A549 (cell line): Measurements from ENCODE around the gene FUOM. TPM values are rescaled to one million over a fixed set of nuclear protein-coding genes. Genes with fewer than 3 reads are reported as not detected.

Experiments
- ATAC-seq, 2 experiments: fragments of 200-7000 bp in 1 of 2; fragments of >200 bp in 1 of 2; cut with Nextera tagmentation in 1 of 2; cut with Tn5 transposase in 1 of 2; 3 replicates each; pipeline versions ENCODE4 v1.8.0 to v1.9.1; 2018 to 2020; ENCODE audit warnings: mild to moderate bottlenecking in 1 of 2, moderate library complexity in 1 of 2
- CTCF ChIA-PET: fragments of 300-600 bp; sonication (Branson Sonifier 250); formaldehyde crosslinking; extraction: SDS; loops from one replicate; lab custom pipeline; 2021; ENCODE audit warnings: antibody characterized with exemption, inconsistent platforms; lab: Yijun Ruan, JAX
- POLR2A ChIA-PET: fragments of 350-600 bp; formaldehyde crosslinking; extraction: SDS; loops from one replicate; lab custom pipeline; 2021; ENCODE audit warnings: antibody characterized with exemption, inconsistent platforms; lab: Yijun Ruan, JAX
- DNase-seq, 2 experiments: peaks; one replicate each; pipeline versions ENCODE4 v3.0.0 to v3.0.0-alpha.2; 2011 to 2016; ENCODE audit warnings: low read depth in 1 of 2, low spot score in 1 of 2
- FAIRE-seq: peaks from 2 replicates; lab custom pipeline; 2011; peaks lifted over from hg19 to GRCh38; lab: Jason Lieb, UNC
- H3K27ac ChIP-seq, 2 experiments: fragments of >200 bp; sonication (Bioruptor Twin); formaldehyde crosslinking; 3 replicates each; pipeline ENCODE4 v1.5.1; 2016 to 2017
- H3K4me1 ChIP-seq: fragments of >200 bp; sonication (Bioruptor Twin); formaldehyde crosslinking; 3 replicates; pipeline ENCODE4 v1.6.1; 2016
- H3K4me2 ChIP-seq: fragments of >200 bp; sonication (Bioruptor Twin); formaldehyde crosslinking; 3 replicates; pipeline ENCODE4 v1.6.1; 2016
- H3K4me3 ChIP-seq: fragments of >200 bp; sonication (Bioruptor Twin); formaldehyde crosslinking; 3 replicates; pipeline ENCODE4 v1.5.1; 2016
- H3K9me3 ChIP-seq: fragments of >200 bp; sonication (Bioruptor Twin); formaldehyde crosslinking; 3 replicates; pipeline ENCODE4 v1.6.1; 2016
- CHD2 ChIP-seq: fragments of 150-350 bp; IDR thresholded peaks from 2 replicates; pipeline ENCODE4 v1.6.1; 2014; ENCODE audit warnings: low read length; ENCODE audit not compliant: partially characterized antibody
- CTCF ChIP-seq: fragments of >200 bp; sonication (Bioruptor Twin); formaldehyde crosslinking; IDR thresholded peaks from 3 replicates; pipeline ENCODE4 v1.5.1; 2016
- EHF ChIP-seq: fragments of 250-450 bp; sonication (Bioruptor Pico); IDR thresholded peaks from 2 replicates; pipeline ENCODE4 v1.5.0; 2020; ENCODE audit warnings: mild to moderate bottlenecking
- FOSB ChIP-seq: fragments of 250-450 bp; sonication (Bioruptor Pico); IDR thresholded peaks from 2 replicates; pipeline ENCODE4 v1.5.0; 2020; ENCODE audit warnings: mild to moderate bottlenecking, moderate library complexity
- FOSL2 ChIP-seq, 2 experiments: fragments of 450-650 bp in 1 of 2; fragments of >200 bp in 1 of 2; sonication (Bioruptor Twin) in 1 of 2; formaldehyde crosslinking; IDR thresholded peaks; 2 replicates each; pipeline versions ENCODE4 v1.5.0 to v1.6.1; 2016 to 2020; ENCODE audit warnings: mild to moderate bottlenecking in 1 of 2, moderate library complexity in 1 of 2
- HDAC2 ChIP-seq: fragments of 200-600 bp; sonication (generic); IDR thresholded peaks from 2 replicates; pipeline ENCODE4 v1.6.1; 2016
- HES2 ChIP-seq: fragments of >200 bp; sonication (Bioruptor Twin); formaldehyde crosslinking; IDR thresholded peaks from 2 replicates; pipeline ENCODE4 v1.6.1; 2016
- JUNB ChIP-seq: fragments of >200 bp; sonication (Bioruptor Twin); formaldehyde crosslinking; IDR thresholded peaks from 2 replicates; pipeline ENCODE4 v1.6.1; 2016
- PBX3 ChIP-seq: IDR thresholded peaks from 2 replicates; pipeline ENCODE4 v1.6.1; 2012
- RAD21 ChIP-seq, 2 experiments: fragments of >200 bp in 1 of 2; sonication (Bioruptor Twin) in 1 of 2; formaldehyde crosslinking in 1 of 2; IDR thresholded peaks in 1 of 2; conservative IDR thresholded peaks in 1 of 2; 2 replicates in 1 of 2; 3 replicates in 1 of 2; pipeline ENCODE4 v1.6.1; 2012 to 2018; ENCODE audit warnings: inconsistent platforms in 1 of 2
- RFX5 ChIP-seq: fragments of 450-650 bp; IDR thresholded peaks from 2 replicates; pipeline ENCODE4 v1.7.1; 2014; ENCODE audit warnings: antibody characterized with exemption, mild to moderate bottlenecking, moderate library complexity
- SMC3 ChIP-seq: fragments of >200 bp; sonication (Bioruptor Twin); formaldehyde crosslinking; IDR thresholded peaks from 3 replicates; pipeline ENCODE4 v1.6.1; 2018; ENCODE audit warnings: inconsistent platforms
- SREBF2 ChIP-seq: fragments of 450-650 bp; IDR thresholded peaks from 2 replicates; pipeline ENCODE4 v1.6.1; 2014; ENCODE audit warnings: mild to moderate bottlenecking, moderate library complexity
- TFCP2L1 ChIP-seq: fragments of 250-450 bp; sonication (Bioruptor Pico); IDR thresholded peaks from 2 replicates; pipeline ENCODE4 v1.5.0; 2021; ENCODE audit warnings: mild to moderate bottlenecking
- USF2 ChIP-seq: fragments of 450-650 bp; IDR thresholded peaks from 2 replicates; pipeline ENCODE4 v1.6.1; 2014; ENCODE audit warnings: antibody characterized with exemption
- ZFP36 ChIP-seq: fragments of 450-650 bp; IDR thresholded peaks from 2 replicates; pipeline ENCODE4 v1.6.1; 2014; ENCODE audit warnings: borderline replicate concordance; ENCODE audit not compliant: partially characterized antibody
- ZNF302 ChIP-seq: fragments of 250-450 bp; sonication (Bioruptor Pico); IDR thresholded peaks from 2 replicates; pipeline ENCODE4 v1.9.0; 2021; ENCODE audit warnings: inconsistent platforms, mild to moderate bottlenecking, moderate library complexity
- ZSCAN20 ChIP-seq: fragments of 250-450 bp; sonication (Bioruptor Pico); IDR thresholded peaks from 2 replicates; pipeline ENCODE4 v1.8.0; 2022; ENCODE audit warnings: mild to moderate bottlenecking, moderate library complexity
- WGBS: methylation state at CpG from one replicate; pipeline ENCODE4 v1.1.6; 2017; ENCODE audit errors: missing lambda C conversion rate; 5-methylcytosine and 5-hydroxymethylcytosine counted together
- polyA plus RNA-seq, 4 experiments: library from polyadenylated mRNA; depleted of rRNA in 3 of 4; stranded (reverse); fragments of >200 nt; fragmentation: RNase III in 1 of 4; extraction: RNeasy Plus Mini Kit Qiagen cat#74134 plus additional on column Dnase treatment in 1 of 4; gene quantifications; 2 replicates in 3 of 4; 3 replicates in 1 of 4; pipeline ENCODE4 v1.2.3, GENCODE V29; 2011 to 2017

FUOM gene
- polyA plus RNA-seq, 2 of the 4 experiments (the other 2 are of a cell fraction) = 6.8 to 8.1 TPM

- TF ChIP-seq RFX5 = no peak
Observed at GRCh38 chr10:133385214-133385613, 27.4 kb upstream of the FUOM start (continued).

- H3K4me1 ChIP-seq = no peaks in the 10 kb centered on the region
- no peak overlapping the region for H3K27ac ChIP-seq
- H3K4me3 ChIP-seq = no peak overlapping the region
- DNase-seq (no peak), ATAC-seq (no peak), FAIRE-seq (no peak)
- ChIA-PET POLR2A (no interaction called here), CTCF (interaction anchor here (0.9 to 1.2 kb wide), 2 partner anchors 54 to 55 kb away, joined by 4 to 5 read pairs; no protein-coding TSS in a partner anchor)
- WGBS = 87% methylated on average over 9 of the region's 13 CpGs
- H3K9me3 ChIP-seq = no peaks in the 10 kb centered on the region
- TF ChIP-seq PBX3 (no peak), JUNB (no peak), USF2 (no peak), HES2 (no peak), CHD2 (no peak), CTCF (no peak), TFCP2L1 (CRISPR knock-in tag) (no peak), ZNF302 (CRISPR knock-in tag) (no peak), SMC3 (no peak), EHF (CRISPR knock-in tag) (no peak), HDAC2 (no peak), RAD21 (conservative IDR thresholded peaks at IDR 0.05 in 1 of 2, IDR thresholded peaks at IDR 0.05 in 1 of 2) (no peak), SREBF2 (no peak), ZFP36 (no peak)
- no peak overlapping the region for H3K4me2 ChIP-seq
Observed at GRCh38 chr10:133384071-133384470, 26.3 kb upstream of the FUOM start.

- Histone ChIP-seq H3K27ac (no peak overlapping the region), H3K9me3 (no peaks in the 10 kb centered on the region), H3K4me2 (no peak overlapping the region), H3K4me3 (no peak overlapping the region), H3K4me1 (no peaks in the 10 kb centered on the region)
- ATAC-seq (no peak), DNase-seq (no peak), FAIRE-seq (no peak)
- no peak for TF ChIP-seq USF2
- TF ChIP-seq FOSB (CRISPR knock-in tag) = no peak
- ChIA-PET POLR2A (interaction anchor here (0.7 kb wide), 1 partner anchor 226 kb away, joined by 3 read pairs; no protein-coding TSS in a partner anchor), CTCF (interaction anchor here (1.2 kb wide), 1 partner anchor 54 kb away, joined by 5 read pairs; no protein-coding TSS in a partner anchor)
- whole genome bisulfite sequencing = 84% methylated on average over 4 of the region's 4 CpGs
Observed at GRCh38 chr10:133383551-133383950, 25.7 kb upstream of the FUOM start.

- POLR2A ChIA-PET = interaction anchor here (1.3 kb wide), 1 partner anchor 8 kb away, joined by 4 read pairs; the partner anchor contains the start of gene ECHS1
- Histone ChIP-seq H3K27ac (no peak overlapping the region), H3K4me2 (no peak overlapping the region), H3K4me1 (peaks cover 5% of the 10 kb centered on the region; the same call in 1 of the 3 replicates), H3K4me3 (no peak overlapping the region), H3K9me3 (no peaks in the 10 kb centered on the region)
- FAIRE-seq = no peak
- WGBS = 92% methylated on average over 4 of the region's 8 CpGs
- CTCF ChIA-PET = interaction anchor here (1.0 to 1.4 kb wide), 3 partner anchors 10 to 51 kb away, joined by 3 to 5 read pairs (median 4); no protein-coding TSS in a partner anchor
- ATAC-seq = no peak
- no peak for DNase-seq
- no peak for TF ChIP-seq FOSL2 (IDR thresholded peaks at IDR 0.05)
- no peak for TF ChIP-seq FOSL2 (CRISPR knock-in tag; IDR thresholded peaks at IDR 0.05)
- no peak for TF ChIP-seq ZSCAN20
Observed at GRCh38 chr10:133381036-133381435, 23.2 kb upstream of the FUOM start.
